SU-DHL-6 (cell line): ENCODE data around the gene SMYD4.
"Not testable (repeated sequence)": the region's sequence is repeated elsewhere in the genome, so short reads cannot be mapped to it uniquely, and the experiment has no call there.

Experiments used
- EZH2phosphoT487 ChIP-seq: fragments of 200-600 bp; sonication (generic), shearing (Covaris generic); conservative IDR thresholded peaks from 2 replicates; pipeline ENCODE4 v1.6.1; 2018; ENCODE audit warnings: mild to moderate bottlenecking, antibody characterized with exemption, low read length, moderate library complexity, mixed read lengths
- TF ChIP-seq, protein P1 (sequence below): fragments of 200-600 bp; sonication (generic); IDR thresholded peaks from one replicate; pipeline ENCODE4 v1.5.1; 2017; ENCODE audit warnings: antibody characterized with exemption, mild to moderate bottlenecking, low read length, moderate library complexity; ENCODE audit not compliant: insufficient read depth, poor library complexity, severe bottlenecking

- TF ChIP-seq, protein P1, sequence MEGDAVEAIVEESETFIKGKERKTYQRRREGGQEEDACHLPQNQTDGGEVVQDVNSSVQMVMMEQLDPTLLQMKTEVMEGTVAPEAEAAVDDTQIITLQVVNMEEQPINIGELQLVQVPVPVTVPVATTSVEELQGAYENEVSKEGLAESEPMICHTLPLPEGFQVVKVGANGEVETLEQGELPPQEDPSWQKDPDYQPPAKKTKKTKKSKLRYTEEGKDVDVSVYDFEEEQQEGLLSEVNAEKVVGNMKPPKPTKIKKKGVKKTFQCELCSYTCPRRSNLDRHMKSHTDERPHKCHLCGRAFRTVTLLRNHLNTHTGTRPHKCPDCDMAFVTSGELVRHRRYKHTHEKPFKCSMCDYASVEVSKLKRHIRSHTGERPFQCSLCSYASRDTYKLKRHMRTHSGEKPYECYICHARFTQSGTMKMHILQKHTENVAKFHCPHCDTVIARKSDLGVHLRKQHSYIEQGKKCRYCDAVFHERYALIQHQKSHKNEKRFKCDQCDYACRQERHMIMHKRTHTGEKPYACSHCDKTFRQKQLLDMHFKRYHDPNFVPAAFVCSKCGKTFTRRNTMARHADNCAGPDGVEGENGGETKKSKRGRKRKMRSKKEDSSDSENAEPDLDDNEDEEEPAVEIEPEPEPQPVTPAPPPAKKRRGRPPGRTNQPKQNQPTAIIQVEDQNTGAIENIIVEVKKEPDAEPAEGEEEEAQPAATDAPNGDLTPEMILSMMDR, result not testable (repeated sequence)
- TF ChIP-seq EZH2phosphoT487, result not testable (repeated sequence)
Observed at GRCh38 chr17:1856462-1856861, 26.8 kb upstream of the SMYD4 start.
